ENCODE measurements around the gene GNG2.

- TF ChIP-seq, protein P1, sequence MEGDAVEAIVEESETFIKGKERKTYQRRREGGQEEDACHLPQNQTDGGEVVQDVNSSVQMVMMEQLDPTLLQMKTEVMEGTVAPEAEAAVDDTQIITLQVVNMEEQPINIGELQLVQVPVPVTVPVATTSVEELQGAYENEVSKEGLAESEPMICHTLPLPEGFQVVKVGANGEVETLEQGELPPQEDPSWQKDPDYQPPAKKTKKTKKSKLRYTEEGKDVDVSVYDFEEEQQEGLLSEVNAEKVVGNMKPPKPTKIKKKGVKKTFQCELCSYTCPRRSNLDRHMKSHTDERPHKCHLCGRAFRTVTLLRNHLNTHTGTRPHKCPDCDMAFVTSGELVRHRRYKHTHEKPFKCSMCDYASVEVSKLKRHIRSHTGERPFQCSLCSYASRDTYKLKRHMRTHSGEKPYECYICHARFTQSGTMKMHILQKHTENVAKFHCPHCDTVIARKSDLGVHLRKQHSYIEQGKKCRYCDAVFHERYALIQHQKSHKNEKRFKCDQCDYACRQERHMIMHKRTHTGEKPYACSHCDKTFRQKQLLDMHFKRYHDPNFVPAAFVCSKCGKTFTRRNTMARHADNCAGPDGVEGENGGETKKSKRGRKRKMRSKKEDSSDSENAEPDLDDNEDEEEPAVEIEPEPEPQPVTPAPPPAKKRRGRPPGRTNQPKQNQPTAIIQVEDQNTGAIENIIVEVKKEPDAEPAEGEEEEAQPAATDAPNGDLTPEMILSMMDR (IDR thresholded peaks at IDR 0.05): no peak
- no peak for TF ChIP-seq POLR2A (IDR thresholded peaks at IDR 0.05)
These were observed 7.3 kb downstream of the GNG2 start for GRCh38 chr14:51867741-51868140.

Data from thyroid gland (tissue), 4 donors.